Measurements from ENCODE around the gene AKAP7.

Gene AKAP7

GRCh38 chr6:131134220-131134979 lies 867 bp upstream of the AKAP7 start:
- no peak for DNase-seq (ENCODE audit: low spot score)

DNA sequence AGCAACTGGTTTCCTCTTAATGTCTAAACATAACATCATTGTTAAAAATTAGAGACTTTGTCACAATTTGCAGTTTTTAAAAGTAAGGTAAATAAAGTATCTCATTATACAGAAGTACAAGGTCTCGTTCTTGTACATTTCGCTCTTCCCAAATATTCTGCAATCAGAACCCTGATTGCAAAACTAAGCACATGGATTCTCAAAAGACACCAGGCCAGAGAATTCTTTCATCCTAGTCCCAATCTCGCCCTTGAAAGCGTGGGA lies 355 bp upstream of the AKAP7 start:
- DNase-seq (ENCODE audit: low spot score) = no peak

DNA sequence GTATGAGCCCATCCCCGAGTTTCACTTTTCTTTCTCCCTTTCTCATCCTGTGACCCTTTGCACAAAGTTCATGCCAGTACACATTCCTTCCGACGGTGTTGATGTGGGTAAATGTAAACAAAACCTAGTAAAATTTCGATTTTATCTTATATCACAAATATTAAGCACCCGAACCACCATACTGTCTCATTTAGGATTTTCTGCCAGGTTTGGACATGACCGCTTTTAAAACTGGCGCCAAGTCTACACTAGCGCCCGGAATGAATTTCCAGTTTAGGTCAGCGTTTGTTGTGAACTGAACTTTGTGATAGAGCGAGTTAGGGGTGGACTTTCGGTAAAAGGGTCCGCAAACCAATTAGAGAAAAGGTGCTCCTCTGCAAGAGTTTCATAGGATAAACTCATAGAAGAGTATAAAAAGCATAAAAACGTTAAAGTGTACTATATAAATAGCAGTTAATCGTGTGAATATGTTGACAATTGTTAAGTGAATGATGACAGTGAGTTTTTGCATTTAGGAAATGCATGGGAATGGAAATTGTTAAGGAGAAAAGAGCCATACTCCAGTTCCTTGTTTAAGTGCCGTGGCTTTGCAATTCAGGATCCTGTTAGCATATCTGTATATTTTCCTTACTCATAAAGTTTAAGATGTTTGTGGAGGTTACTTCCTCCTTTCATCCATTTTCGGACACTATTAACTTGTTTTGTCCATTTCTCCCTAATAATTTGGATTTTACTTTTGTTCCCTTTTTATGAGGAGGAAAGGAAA lies 937 bp downstream of the AKAP7 start:
- DNase-seq (ENCODE audit: low spot score) = no peak

GRCh38 chr6:131139599-131139998 lies 4.3 kb downstream of the AKAP7 start:
- DNase-seq (ENCODE audit: low spot score) = no peak

GRCh38 chr6:131143319-131143718 lies 8.1 kb downstream of the AKAP7 start:
- DNase-seq (ENCODE audit: low spot score) = no peak

GRCh38 chr6:131146865-131147264 lies 11.6 kb downstream of the AKAP7 start:
- DNase-seq (ENCODE audit: low spot score) = no peak

DNA sequence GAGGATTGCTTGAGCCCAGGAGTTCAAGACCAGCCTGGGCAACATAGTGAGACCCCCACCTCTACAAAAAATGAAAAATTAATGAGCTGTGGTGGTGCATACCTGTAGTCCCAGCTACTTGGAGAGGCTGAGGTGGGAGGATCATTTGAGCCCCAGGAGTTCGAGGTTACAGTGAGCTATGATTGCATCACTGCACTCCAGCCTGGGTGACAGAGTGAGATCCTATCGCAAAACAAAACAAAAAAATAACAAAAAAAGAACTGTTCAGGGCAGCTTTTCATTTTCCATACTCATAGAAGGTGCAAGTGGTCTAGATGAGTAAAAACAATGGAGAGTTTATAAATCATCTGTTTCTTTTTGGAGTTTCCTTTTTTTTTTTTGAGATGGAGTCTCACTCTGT lies 21.1 kb downstream of the AKAP7 start:
- no peak for DNase-seq (ENCODE audit: low spot score)

GRCh38 chr6:131159578-131159977 lies 24.3 kb downstream of the AKAP7 start:
- no peak for DNase-seq (ENCODE audit: low spot score)

GRCh38 chr6:131160254-131160758 lies 25.0 kb downstream of the AKAP7 start:
- no peak for DNase-seq (ENCODE audit: low spot score)

DNA sequence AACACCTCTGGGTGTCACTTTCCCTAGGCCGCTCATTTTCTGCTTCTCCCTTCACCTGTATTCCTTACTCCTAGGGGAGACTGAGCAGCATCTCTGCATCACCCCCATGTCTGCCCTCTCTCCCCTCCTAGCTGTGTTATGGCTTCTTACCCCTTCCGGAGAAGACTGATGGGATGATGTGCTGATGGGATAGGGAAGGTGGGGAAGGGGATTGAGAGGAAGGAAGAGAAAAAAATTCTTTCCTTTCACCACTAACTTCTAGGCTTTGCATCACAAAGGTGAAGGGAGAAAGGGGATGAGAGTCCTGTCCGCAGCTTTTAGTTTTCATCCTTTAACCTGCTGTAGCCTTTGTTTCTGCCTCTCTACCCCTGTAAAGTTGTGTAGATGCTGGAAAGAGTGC lies 26.7 kb downstream of the AKAP7 start:
- DNase-seq (ENCODE audit: low spot score) = no peak

GRCh38 chr6:131163886-131164285 lies 28.6 kb downstream of the AKAP7 start:
- DNase-seq (ENCODE audit: low spot score) = no peak

- no peak for DNase-seq (ENCODE audit: low spot score)
Measured at GRCh38 chr6:131164506-131164905, 29.2 kb downstream of the AKAP7 start.

- no peak for DNase-seq (ENCODE audit: low spot score)
Measured at GRCh38 chr6:131167773-131168172, 32.5 kb downstream of the AKAP7 start.

DNA sequence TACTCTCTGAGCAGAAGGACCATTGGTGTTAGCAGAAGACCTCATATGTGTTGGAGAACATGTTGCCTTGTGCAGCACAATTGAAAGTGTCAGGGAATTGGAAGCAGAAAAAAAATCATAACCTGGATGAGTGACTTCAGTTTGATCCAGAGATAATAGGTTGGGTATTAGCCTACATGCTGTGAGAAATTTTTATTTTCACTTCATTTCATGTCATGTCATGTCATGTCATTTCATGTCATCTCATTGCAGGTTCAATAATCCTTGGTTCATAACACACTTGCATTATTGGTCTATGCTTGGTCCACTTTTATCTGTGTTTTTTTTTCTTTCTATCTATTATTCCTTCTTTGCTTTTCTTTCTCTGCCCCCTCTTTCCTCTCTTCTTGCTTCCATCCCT lies 34.3 kb downstream of the AKAP7 start:
- no peak for DNase-seq (ENCODE audit: low spot score)

- DNase-seq (ENCODE audit: low spot score) = no peak
Measured at GRCh38 chr6:131172222-131172621, 37.0 kb downstream of the AKAP7 start.

DNA sequence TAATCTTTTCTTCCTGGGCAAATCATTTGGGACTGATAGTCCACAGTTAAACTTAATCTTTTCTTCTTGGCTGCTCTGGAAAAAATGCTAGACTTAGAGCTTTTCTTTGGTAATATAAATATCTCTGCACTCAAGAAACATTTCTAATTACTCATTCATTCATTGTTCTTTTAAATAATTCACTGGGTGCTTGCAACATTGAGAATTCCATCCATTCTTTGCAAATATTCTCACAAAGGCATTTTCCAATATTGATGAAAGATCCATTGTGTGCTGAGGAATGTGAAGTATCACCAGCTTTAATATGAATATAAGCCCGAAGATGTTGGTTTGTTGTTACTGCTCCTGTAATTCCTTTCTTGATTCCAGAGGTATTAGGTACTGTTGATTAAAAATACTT lies 38.4 kb downstream of the AKAP7 start:
- DNase-seq (ENCODE audit: low spot score) = no peak

GRCh38 chr6:131175564-131175963 lies 40.3 kb downstream of the AKAP7 start:
- DNase-seq (ENCODE audit: low spot score) = no peak

DNA sequence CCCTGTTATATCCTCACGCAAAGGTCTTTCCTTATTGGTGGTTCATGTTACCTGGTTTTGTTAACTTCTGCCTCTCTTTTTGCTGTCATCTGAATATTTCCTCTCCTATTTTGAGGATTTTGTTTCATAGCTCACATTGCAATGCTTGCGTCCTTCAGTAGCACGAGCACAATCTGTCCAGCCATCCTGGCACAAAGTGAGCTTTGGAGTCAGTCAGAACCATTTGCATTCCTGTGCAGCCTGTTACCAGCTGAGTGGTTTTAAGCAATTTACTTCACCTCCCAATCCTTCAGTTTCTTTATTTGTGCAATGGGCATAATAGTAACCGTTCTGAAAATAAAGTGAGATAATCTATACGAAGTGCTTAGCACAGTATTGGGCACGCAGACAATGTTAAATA lies 42.7 kb downstream of the AKAP7 start:
- no peak for DNase-seq (ENCODE audit: low spot score)

GRCh38 chr6:131182991-131183425 lies 47.7 kb downstream of the AKAP7 start:
- peak; percentile 75 for DNase-seq (ENCODE audit: low spot score)

DNA sequence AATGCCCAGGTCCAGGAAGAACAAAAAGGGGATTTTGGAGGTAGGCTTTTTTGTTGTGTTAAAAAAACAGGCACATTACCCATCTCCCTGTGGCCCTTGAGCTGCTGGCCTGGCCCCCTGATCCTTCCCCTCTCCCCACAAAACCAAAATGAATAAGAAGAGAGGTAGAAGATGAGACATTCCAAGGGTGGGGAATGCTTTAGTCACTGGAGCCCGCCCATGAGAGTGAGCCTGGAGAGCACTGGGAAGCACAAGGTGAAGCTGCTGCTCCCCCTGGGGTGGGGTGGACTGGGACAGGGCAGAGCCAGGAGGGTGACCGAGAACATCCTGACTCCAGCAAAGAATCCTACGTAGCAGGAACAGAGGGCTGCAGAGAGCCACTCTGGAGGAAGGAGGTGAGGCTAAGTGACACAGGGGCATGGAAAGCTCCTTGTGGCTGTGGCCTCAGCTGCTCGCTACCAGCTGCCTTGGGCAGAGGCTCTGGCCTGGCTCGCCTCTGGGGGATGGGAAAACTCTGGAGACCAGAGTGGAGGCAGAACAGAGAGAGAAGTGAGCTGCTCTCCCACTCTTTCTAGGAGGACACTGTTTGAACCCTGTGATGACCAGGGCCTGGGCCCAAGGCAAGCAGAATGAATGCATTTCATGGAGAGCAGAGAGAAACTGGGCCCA lies 48.3 kb downstream of the AKAP7 start:
- DNase-seq (ENCODE audit: low spot score) = no peak

- no peak for DNase-seq (ENCODE audit: low spot score)
Measured at GRCh38 chr6:131191590-131191989, 56.3 kb downstream of the AKAP7 start.

DNA sequence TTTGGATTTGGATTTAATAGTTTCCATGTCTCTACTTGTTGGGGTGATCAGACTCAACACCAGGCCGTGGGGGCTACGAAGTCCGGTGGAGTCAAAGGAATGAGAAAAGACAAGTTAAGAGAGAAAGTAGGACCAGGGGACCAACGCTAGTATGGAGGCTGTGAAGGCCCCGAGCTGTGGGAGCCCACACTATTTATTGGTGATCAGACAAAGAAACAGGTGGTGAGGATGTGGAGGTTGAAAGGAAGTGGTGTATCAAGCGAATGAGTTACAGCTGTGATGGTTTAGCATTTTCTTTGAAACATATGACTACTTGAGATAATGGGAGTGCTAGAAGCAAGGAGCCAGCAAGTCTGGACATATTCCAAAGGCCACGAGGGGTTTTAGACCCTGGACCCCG lies 62.4 kb downstream of the AKAP7 start:
- DNase-seq (ENCODE audit: low spot score) = no peak

Data from NAMALWA (cell line).